GM19438 (cell line): ENCODE measurements around the gene CFAP410.
"Not testable (repeated sequence)": the region's sequence is repeated elsewhere in the genome, so short reads cannot be mapped to it uniquely, and the experiment has no call there.

ENCODE experiments used
- ATAC-seq: cut with Tn5 transposase; IDR thresholded peaks from one replicate; pipeline ENCODE4 v1.9.1; 2021; ENCODE audit warnings: low read depth; ENCODE audit not compliant: unreplicated experiment

The CFAP410 gene

GRCh38 chr21:44352253-44352860 lies 13.2 kb upstream of the CFAP410 start:
- no peak for ATAC-seq

- ATAC-seq, result no peak
Observed at GRCh38 chr21:44351535-44352252, 12.5 kb upstream of the CFAP410 start.

GRCh38 chr21:44350773-44351481 lies 11.7 kb upstream of the CFAP410 start:
- no peak for ATAC-seq

GRCh38 chr21:44349847-44350772 lies 10.9 kb upstream of the CFAP410 start:
- no peak for ATAC-seq

GRCh38 chr21:44349416-44349846 lies 10.2 kb upstream of the CFAP410 start:
- no peak for ATAC-seq

- ATAC-seq, result no peak
Observed at GRCh38 chr21:44348861-44349260, 9.7 kb upstream of the CFAP410 start.

GRCh38 chr21:44347911-44348451 lies 8.8 kb upstream of the CFAP410 start:
- no peak for ATAC-seq

- no peak for ATAC-seq
Observed at GRCh38 chr21:44345495-44345894, 6.3 kb upstream of the CFAP410 start.

- ATAC-seq, result no peak
Observed at GRCh38 chr21:44344541-44345183, 5.5 kb upstream of the CFAP410 start.

- not testable (repeated sequence) for ATAC-seq
Observed at GRCh38 chr21:44342981-44343380, 3.8 kb upstream of the CFAP410 start.

GRCh38 chr21:44341726-44342458 lies 2.7 kb upstream of the CFAP410 start:
- not testable (repeated sequence) for ATAC-seq

- ATAC-seq, result no peak
Observed at GRCh38 chr21:44337941-44338895, 972 bp downstream of the CFAP410 start.

- no peak for ATAC-seq
Observed at GRCh38 chr21:44337449-44337848, 1.7 kb downstream of the CFAP410 start.

GRCh38 chr21:44335266-44336059 lies 3.7 kb downstream of the CFAP410 start:
- ATAC-seq, result no peak

- ATAC-seq, result no peak
Observed at GRCh38 chr21:44334329-44335030, 4.7 kb downstream of the CFAP410 start.

- no peak for ATAC-seq
Observed at GRCh38 chr21:44333509-44334328, 5.5 kb downstream of the CFAP410 start.
